IMR-90 (cell line): ENCODE measurements around the gene BRINP3. TPM values are rescaled to one million over a fixed set of nuclear protein-coding genes. Genes with fewer than 3 reads are reported as not detected.

Source experiments
- ATAC-seq: fragments of 200-7000 bp; cut with Tn5 transposase; 2 replicates; pipeline ENCODE4 v1.9.1; 2020; ENCODE audit warnings: low read depth, mild to moderate bottlenecking, moderate library complexity
- BruUV-seq: library from RNA; stranded (reverse); fragments of 400-500 nt; replicated peaks from 2 replicates; lab custom pipeline; 2021; lab: Mats Ljungman, UMichigan
- CTCF ChIA-PET: fragments of 300-600 bp; formaldehyde crosslinking; extraction: SDS; loops from one replicate; lab custom pipeline; 2021; ENCODE audit warnings: antibody characterized with exemption; lab: Yijun Ruan, JAX
- POLR2A ChIA-PET: fragments of 300-600 bp; sonication (Branson Sonifier 250); formaldehyde crosslinking; loops from one replicate; lab custom pipeline; 2022; ENCODE audit warnings: antibody characterized with exemption; ENCODE audit not compliant: unreplicated experiment; lab: Charles Lee
- DNase-seq: peaks from one replicate; pipeline ENCODE4 v3.0.0; 2013
- H2AFZ ChIP-seq: replicated peaks from 2 replicates; pipeline ENCODE3; 2013; ENCODE audit warnings: low read length, mild to moderate bottlenecking; ENCODE audit not compliant: poor library complexity
- H2AK5ac ChIP-seq: 2 replicates; pipeline ENCODE4 v1.6.1; 2013; ENCODE audit warnings: low read depth, low read length, inconsistent platforms
- H2AK9ac ChIP-seq: replicated peaks from 2 replicates; pipeline ENCODE3; 2013; ENCODE audit warnings: mild to moderate bottlenecking, low read depth, low read length, moderate library complexity; ENCODE audit not compliant: poor library complexity
- H2BK120ac ChIP-seq: 2 replicates; pipeline ENCODE4 v1.6.1; 2013; ENCODE audit warnings: low read depth, low read length, inconsistent platforms
- H2BK15ac ChIP-seq: 3 replicates; pipeline ENCODE4 v1.6.1; 2013; ENCODE audit warnings: low read depth, low read length, inconsistent platforms
- H2BK20ac ChIP-seq: 2 replicates; pipeline ENCODE4 v1.6.1; 2013; ENCODE audit warnings: low read depth, mild to moderate bottlenecking, inconsistent platforms, low read length, moderate library complexity
- H2BK5ac ChIP-seq: 2 replicates; pipeline ENCODE4 v1.6.1; 2013; ENCODE audit warnings: mild to moderate bottlenecking, low read depth, low read length, inconsistent platforms; ENCODE audit not compliant: poor library complexity, severe bottlenecking
- H3K14ac ChIP-seq: replicated peaks from 2 replicates; pipeline ENCODE4 v1.6.1; 2013; ENCODE audit warnings: low read depth, low read length, inconsistent platforms
- H3K18ac ChIP-seq: 2 replicates; pipeline ENCODE4 v1.6.1; 2013; ENCODE audit warnings: low read depth, low read length, control low read depth
- H3K23ac ChIP-seq: 2 replicates; pipeline ENCODE4 v1.6.1; 2013; ENCODE audit warnings: low read depth, low read length, inconsistent platforms
- H3K27ac ChIP-seq: 2 replicates; pipeline ENCODE4 v1.5.1; 2013; ENCODE audit warnings: mild to moderate bottlenecking, control low read depth, low read length; ENCODE audit not compliant: insufficient read depth
- H3K27me3 ChIP-seq: 2 replicates; pipeline ENCODE4 v1.6.1; 2013; ENCODE audit warnings: low read length; ENCODE audit not compliant: control insufficient read depth, insufficient read depth
- H3K36me3 ChIP-seq: 2 replicates; pipeline ENCODE4 v1.6.1; 2013; ENCODE audit warnings: low read length, mixed read lengths; ENCODE audit not compliant: control insufficient read depth, insufficient read depth
- H3K4ac ChIP-seq: 2 replicates; pipeline ENCODE4 v1.6.1; 2013; ENCODE audit warnings: low read depth, low read length, inconsistent platforms
- H3K4me1 ChIP-seq: 2 replicates; pipeline ENCODE4 v1.6.1; 2013; ENCODE audit warnings: low read length, mixed read lengths; ENCODE audit not compliant: control insufficient read depth, insufficient read depth
- H3K4me2 ChIP-seq: 2 replicates; pipeline ENCODE4 v1.6.1; 2013; ENCODE audit warnings: low read depth, mild to moderate bottlenecking, control low read depth, low read length, moderate library complexity
- H3K4me3 ChIP-seq: 2 replicates; pipeline ENCODE4 v1.5.1; 2013; ENCODE audit warnings: low read depth, mild to moderate bottlenecking, control low read depth, low read length, moderate library complexity; ENCODE audit not compliant: insufficient read depth
- H3K56ac ChIP-seq: 2 replicates; pipeline ENCODE4 v1.6.1; 2013; ENCODE audit warnings: low read length, inconsistent platforms; ENCODE audit not compliant: insufficient read depth; ENCODE audit errors: extremely low read depth
- H3K79me1 ChIP-seq, 2 experiments: 2 replicates each; pipeline ENCODE4 v1.6.1; 2013; ENCODE audit warnings: low read length in 2 of 2, inconsistent platforms in 1 of 2, low read depth in 1 of 2
- H3K9ac ChIP-seq: 2 replicates; pipeline ENCODE4 v1.6.1; 2013; ENCODE audit warnings: low read depth, low read length, control low read depth
- H3K9me1 ChIP-seq: 2 replicates; pipeline ENCODE4 v1.6.1; 2013; ENCODE audit warnings: low read length, inconsistent platforms; ENCODE audit not compliant: insufficient read depth
- H3K9me3 ChIP-seq: 2 replicates; pipeline ENCODE4 v1.6.1; 2013; ENCODE audit warnings: low read length; ENCODE audit not compliant: control insufficient read depth, insufficient read depth
- H4K20me1 ChIP-seq: 2 replicates; pipeline ENCODE4 v1.6.1; 2013; ENCODE audit warnings: low read length, inconsistent platforms; ENCODE audit not compliant: insufficient read depth
- H4K5ac ChIP-seq: 2 replicates; pipeline ENCODE4 v1.6.1; 2013; ENCODE audit warnings: mild to moderate bottlenecking, low read depth, low read length, control low read depth
- H4K8ac ChIP-seq, 2 experiments: 2 replicates each; pipeline ENCODE4 v1.6.1; 2013; ENCODE audit warnings: low read depth in 2 of 2, low read length in 2 of 2, control low read depth in 1 of 2, inconsistent platforms in 1 of 2
- H4K91ac ChIP-seq: 2 replicates; pipeline ENCODE4 v1.6.1; 2013; ENCODE audit warnings: low read depth, low read length, inconsistent platforms; ENCODE audit not compliant: insufficient read depth
- MAFK ChIP-seq: IDR thresholded peaks from 2 replicates; pipeline ENCODE4 v1.6.1; 2012; ENCODE audit warnings: low read depth, low read length, improper control_type of control experiment
- NFE2L2 ChIP-seq: fragments of 150-350 bp; IDR thresholded peaks from 2 replicates; pipeline ENCODE4 v1.6.1; 2016; ENCODE audit warnings: low read depth, mild to moderate bottlenecking, low read length
- WGBS, 2 experiments: methylation state at CpG; one replicate each; pipeline versions ENCODE4 v1.1.5 to v1.1.7; 2013; ENCODE audit warnings: missing lambda C conversion rate in 2 of 2; ENCODE audit not compliant: insufficient read length in 1 of 2; ENCODE audit errors: extremely low coverage in 2 of 2; 5-methylcytosine and 5-hydroxymethylcytosine counted together
- dilution Hi-C: fragments of 300-500 bp; cut with HindIII; formaldehyde crosslinking; loops from one replicate; pipeline ENCODE4 v1.14.3; 2018; ENCODE audit warnings: low sequenced_read_pairs; ENCODE audit not compliant: unreplicated experiment
- in situ Hi-C: fragments of 300-500 bp; cut with MboI; formaldehyde crosslinking; loops from 3 replicates; pipeline ENCODE4 v1.14.3; 2019; ENCODE audit warnings: low sequenced_read_pairs, inconsistent platforms, mixed read lengths
- intact Hi-C: fragments of 100-400 bp; cut with micrococcal nuclease; formaldehyde crosslinking; loops from 2 replicates; pipeline ENCODE4 v1.10.0; 2022
- polyA plus RNA-seq, 3 experiments: library from polyadenylated mRNA; depleted of rRNA; stranded (reverse); fragments of >200 nt; gene quantifications; 2 replicates each; pipeline ENCODE4 v1.2.3, GENCODE V29; 2012; ENCODE audit warnings: low replicate concordance in 1 of 3
- total RNA-seq: library from RNA; depleted of rRNA; stranded (reverse); fragments of >200 nt; gene quantifications from 2 replicates; pipeline ENCODE4 v1.2.3, GENCODE V29; 2012

The BRINP3 gene
- total and polyA plus RNA-seq, 2 of the 4 experiments (the other 2 are of a cell fraction) = 0.15 to 0.36 TPM

DNA sequence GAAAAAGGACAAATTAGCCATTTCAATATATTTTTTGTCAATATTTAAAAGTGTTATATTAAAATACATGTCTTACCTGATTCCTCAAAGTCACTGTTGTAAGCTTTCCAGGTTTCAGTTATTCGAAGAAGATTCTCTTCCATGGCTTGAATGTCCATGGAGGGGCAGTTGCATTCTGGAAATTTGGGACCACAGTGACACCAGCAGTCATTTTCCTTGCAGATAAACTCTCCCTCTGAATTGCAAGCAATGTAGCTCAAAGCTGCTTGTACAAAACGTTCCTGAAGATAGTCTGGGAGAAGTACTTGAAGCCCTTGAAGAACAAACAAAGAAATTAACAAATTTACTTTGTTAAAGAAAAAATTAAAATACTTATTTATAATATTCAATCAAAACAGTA is 251.7 kb downstream of the BRINP3 start:
- Histone ChIP-seq H3K14ac (no peak overlapping the region), H3K4me3 (no peak overlapping the region), H2BK20ac (no peak overlapping the region), H2BK120ac (no peak overlapping the region), H3K36me3 (no peaks in the 10 kb centered on the region), H3K56ac (no peak overlapping the region), H3K9me3 (no peaks in the 10 kb centered on the region), H2AK5ac (no peak overlapping the region), H3K27ac (no peak overlapping the region), H3K27me3 (no peaks in the 10 kb centered on the region), H3K23ac (no peak overlapping the region), H4K8ac (no peak overlapping the region), H4K91ac (no peak overlapping the region), H3K9me1 (no peaks in the 10 kb centered on the region), H2AK9ac (no peak overlapping the region), H2BK5ac (no peak overlapping the region), H3K4me2 (no peak overlapping the region), H3K79me1 (no peaks in the 10 kb centered on the region), H3K18ac (no peak overlapping the region), H3K9ac (no peak overlapping the region), H2AFZ (no peak overlapping the region), H4K20me1 (no peaks in the 10 kb centered on the region), H2BK15ac (no peak overlapping the region), H3K4me1 (no peaks in the 10 kb centered on the region), H3K4ac (no peak overlapping the region), H4K5ac (no peak overlapping the region)
- DNase-seq = no peak
- no peak for ATAC-seq
- in situ Hi-C loops = no loop called here
- POLR2A ChIA-PET = no interaction called here
- BruUV-seq = no TSS peak
- no CpG with 5 or more reads among the region's 2 CpGs for WGBS, 2 experiments
- CTCF ChIA-PET = no interaction called here
- no peak for TF ChIP-seq MAFK
- no peak for TF ChIP-seq NFE2L2
- intact Hi-C loops = no loop called here
- dilution Hi-C loops = no loop called here
